Pulmonary artery endothelial cell (primary cell): ENCODE measurements around the gene ZBTB16. TPM values are rescaled to one million over a fixed set of nuclear protein-coding genes. Genes with fewer than 3 reads are reported as not detected.

Experiments used
- DNase-seq: peaks from one replicate; pipeline ENCODE4 v3.0.0-alpha.2; 2011; ENCODE audit warnings: low read depth, low spot score
- total RNA-seq: library from RNA; depleted of rRNA; stranded (reverse); fragments of >200 nt; gene quantifications from 2 replicates; pipeline ENCODE4 v1.2.3, GENCODE V29; 2014

ZBTB16 gene
- total RNA-seq, 1 donor from 2014 or later: 17.3 TPM

DNA sequence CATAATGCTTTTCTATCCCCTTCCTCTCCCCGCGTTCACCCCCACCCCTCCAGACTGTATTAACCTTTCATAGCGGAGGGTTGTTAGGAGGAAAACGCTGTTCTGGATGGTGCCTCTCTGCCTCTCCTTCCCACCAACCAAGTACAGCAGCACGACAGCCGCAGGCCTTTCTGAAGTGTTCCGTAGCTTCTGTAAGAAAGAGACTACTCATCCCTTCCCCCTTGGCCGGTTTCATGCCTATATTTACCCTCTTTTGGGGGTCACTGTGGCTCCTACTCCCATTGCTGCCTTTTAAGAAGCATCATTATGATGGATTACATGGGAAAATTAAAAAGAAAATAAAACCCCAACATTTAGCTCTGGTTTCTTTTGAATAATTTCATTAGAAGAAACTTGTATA is 46.5 kb downstream of the ZBTB16 start:
- DNase-seq: no peak

GRCh38 chr11:114106986-114107385 is 47.5 kb downstream of the ZBTB16 start:
- no peak for DNase-seq

DNA sequence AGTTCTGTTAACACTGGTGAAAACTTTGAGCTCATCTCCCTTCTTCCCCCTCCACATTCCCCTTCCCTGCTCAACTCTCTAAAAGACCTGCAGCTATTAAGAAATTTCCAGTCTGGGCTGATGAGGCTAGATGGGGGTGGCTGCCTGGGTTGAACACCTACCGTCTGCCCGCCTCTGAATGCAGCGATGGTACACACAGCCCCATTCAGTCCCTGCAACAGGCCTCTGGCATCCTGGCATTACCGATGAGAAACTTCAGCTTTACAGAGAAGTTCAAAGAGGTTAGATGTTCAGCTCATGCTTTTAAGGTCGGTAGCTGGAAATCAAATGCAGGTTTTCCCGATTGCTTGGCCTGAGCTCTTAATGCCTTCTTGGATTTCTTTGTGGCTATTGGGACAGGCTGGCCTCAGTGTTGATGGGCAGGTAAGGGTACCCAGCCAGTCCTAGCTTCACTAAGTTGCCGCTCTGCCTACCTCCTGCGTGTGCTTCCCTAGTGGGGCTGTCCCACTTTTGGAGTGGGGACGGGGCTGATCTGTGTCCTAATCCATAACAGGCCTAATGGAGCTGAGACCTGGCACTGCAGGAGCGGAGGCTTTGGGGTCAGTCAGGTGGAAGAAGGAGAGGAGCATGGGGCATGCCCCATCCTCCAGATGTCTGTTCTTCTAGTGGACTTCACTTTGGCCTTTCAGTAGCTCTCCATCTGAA is 49.1 kb downstream of the ZBTB16 start:
- DNase-seq: no peak

DNA sequence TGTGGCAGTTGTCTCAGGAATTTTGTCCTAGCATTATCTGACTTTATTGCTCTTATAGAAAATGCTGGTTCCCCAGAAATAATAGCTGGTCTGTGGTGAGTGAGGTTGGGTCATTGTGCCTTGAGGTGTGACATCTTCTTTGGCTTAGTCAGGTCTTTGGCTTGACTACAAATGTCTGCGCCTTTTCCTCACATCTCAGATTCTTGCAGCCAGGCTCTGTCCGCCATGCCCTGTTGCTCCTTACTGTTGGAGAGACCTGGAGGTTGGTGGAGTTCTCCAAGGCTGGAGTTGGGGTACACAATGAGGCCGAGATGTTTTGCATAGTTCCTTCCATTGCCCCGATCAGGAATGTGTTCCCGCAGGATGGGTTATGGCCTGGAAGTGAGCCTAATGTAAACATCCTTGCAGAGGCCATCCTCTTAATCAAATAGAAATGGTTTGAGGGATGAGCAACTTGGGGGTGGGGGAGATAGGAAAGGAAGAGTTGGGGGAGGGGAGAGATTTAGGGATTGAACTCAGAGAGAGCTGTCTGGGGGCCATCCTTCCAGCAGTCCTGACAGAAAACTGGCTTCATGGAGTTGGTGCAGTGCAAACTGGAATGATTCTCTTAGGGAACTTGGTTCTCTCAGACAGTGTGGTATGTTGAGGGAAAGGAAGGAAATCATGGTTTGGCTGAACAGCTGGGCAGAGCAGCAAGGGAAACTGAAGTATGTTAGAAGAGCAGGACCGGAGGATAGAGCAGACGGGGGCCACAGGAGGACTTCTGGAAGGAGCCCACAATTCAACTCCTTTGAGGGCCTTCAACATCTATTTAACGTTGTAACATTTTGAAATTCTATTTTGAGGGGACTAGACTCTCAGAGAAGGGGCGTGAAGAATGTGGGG is 49.9 kb downstream of the ZBTB16 start:
- DNase-seq: no peak

DNA sequence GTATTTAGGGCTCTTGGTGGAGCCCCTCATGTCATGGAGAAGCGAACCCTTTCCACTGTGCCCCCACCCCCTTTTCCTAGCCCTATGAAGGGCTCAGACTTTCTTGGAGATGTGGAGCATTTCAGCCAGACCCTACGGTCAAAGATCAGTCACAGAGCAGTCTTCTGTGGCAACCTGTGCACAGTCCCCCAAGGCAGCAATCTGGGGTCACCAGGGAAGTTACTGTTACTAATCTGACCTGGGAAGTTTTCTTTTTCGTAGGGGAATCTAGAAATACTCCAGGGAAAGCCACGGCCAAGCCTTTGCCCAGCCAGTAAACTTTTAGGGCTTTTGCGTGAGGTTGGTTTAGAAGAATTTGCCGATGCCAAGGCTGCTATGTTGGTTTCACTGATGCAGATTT is 50.6 kb downstream of the ZBTB16 start:
- DNase-seq: no peak

DNA sequence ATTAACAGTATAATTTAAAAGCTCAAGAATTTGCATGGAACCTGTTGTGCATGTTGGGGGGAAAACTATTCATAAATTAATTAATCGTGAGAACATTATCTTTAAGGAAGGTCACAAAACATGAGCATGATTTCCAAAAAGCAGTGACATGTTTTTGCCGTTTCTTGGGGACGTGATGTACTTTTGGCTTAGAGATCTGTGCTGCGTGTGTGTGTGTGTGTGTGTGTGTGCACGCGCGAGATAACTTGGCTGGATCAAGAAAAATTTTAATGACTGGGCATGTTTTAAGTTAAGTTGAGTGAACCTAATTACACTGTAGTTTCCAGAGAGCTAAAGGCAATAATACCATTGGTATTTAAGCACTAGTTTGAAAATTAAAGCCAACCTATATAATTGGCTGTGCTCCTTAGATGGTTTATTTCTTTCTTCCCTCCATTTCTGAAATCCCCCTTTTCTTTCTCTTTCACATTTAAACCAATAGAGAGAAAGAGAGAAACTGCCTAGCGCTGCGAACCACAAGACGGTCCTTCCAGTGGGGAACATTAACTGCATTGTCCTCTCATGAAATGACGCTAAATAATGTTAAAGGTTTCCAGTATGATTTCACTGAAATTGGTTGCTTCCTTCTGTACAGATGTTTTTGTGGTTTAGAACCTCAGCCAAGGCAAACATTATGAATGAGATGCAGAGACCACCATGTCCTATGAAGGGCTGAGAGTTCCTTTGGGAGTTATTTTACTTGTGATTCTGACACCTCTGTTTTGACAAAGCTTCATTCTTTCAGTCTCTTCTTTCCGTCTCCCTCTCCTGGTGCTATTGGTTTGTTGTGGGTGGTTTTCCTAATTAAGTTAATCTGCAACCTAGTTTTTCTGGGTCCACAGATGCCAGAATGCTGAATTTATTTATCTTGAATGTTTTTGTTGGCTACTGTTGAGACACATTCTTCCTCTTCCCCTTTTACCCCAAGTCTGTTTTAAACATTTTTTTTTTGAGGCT is 51.7 kb downstream of the ZBTB16 start:
- no peak for DNase-seq

DNA sequence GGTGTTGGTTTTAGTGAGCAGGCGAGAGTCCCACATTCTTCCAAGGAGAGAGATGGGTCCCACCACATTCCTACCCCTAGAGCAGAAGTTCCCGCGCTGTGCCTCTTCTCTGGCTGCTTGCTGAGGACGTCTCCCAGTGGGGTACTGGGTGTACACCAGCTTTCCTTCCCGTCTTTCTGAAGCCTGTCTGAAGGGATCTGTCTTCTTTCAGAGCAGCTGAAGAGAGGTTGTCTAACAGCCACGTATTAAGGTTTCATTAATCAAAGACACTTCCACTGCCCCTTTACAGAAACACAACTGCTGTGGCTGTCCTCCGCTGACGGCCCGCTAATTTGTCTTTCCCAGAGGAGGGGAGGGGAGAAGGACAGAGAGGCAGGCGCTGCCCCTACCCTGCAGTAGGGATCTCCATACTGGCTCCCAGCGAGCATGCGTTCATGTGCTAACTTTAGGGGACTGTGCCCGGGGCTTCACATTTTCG is 56.0 kb downstream of the ZBTB16 start:
- DNase-seq: no peak

- no peak for DNase-seq
Measured at GRCh38 chr11:114116357-114116756, 56.8 kb downstream of the ZBTB16 start.

DNA sequence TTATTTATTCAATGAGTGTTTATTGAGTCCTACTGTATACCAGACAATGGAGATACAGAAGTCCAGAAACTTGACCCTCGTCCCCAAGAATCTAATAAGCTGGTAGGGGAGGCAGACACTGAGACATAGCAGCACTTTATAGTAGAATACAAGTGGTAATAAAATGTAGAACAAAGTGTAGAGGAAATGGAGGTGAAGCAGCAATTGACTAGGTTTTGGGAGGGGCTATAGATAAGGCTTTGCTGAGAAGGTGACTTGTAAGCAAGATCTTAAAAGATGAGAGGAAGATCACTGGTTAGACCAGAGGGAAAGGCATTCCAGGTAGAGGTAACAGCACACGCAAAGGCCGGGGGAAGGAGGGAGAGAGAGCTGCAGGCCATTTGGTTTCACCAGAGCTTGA is 57.3 kb downstream of the ZBTB16 start:
- no peak for DNase-seq

DNA sequence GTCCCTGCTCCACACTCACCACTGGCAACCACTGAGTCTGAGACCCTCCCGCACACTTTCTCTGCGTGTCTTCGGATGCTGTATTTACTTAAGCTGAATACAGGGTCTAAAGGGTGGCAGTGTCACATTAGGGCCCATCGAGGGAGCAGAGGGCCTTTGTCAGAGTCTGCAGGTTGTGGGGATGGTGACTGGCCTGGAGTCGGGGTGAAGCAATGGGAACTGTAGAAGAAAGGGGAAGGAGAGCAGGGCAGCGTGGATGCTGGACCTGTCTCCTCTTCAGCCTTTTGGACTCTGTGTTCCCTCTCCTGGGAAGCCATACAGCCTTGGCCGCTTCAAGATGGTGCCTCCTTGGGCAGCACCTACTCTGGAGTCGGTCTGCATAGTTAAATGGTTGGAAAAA is 61.1 kb downstream of the ZBTB16 start:
- DNase-seq: no peak

GRCh38 chr11:114121138-114121537 is 61.6 kb downstream of the ZBTB16 start:
- no peak for DNase-seq

DNA sequence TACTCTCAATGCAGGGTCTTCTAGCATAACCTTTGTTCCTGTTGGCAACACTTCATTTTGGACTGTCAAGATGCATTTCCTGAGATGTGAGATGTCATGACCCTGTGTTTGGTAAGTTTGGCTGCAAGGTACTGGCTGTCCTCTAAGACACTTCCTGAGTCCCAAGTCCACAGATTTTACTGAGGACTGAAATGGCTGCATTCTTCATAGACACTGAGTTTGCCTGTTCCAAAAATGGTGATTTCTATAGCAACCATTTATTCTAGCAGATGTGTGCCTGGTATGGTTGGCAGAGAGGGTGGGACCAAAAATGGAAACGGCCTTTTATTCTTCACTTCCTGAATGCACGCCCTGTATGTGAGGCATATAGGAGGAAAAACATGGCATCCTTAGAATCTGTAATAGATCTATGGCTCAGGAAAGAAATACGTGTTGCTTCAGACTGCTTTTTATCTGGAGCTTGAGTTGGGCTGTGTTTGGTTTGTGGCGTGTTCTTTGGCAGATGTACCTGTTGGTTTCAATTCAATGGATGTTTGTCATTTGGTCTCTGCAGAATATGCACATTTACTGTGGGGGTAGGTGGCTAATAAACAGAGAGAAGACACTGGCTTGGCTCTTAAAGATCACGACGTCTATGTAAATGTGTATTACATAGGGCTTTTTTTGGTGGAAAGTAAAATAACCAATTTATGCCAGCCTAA is 62.4 kb downstream of the ZBTB16 start:
- DNase-seq: no peak

DNA sequence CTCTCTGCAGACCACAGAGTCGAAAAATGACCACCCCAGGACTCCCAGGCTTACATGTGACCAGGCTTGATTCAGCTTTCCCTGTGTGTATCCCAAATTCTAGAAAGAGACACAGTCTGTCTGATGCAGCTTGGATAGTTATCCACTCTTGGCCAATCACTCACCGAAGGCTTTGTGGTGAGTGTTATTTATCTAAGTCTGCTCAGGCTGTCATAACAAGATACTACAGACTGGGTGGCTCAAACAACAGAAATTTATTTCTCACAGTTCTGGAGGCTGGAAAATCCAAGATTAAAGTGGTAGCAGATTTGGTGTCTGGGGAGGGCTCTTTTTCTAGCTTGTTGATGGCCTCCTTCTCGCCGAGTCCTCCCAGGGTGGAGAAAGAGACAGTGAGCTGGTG is 63.2 kb downstream of the ZBTB16 start:
- DNase-seq: no peak

DNA sequence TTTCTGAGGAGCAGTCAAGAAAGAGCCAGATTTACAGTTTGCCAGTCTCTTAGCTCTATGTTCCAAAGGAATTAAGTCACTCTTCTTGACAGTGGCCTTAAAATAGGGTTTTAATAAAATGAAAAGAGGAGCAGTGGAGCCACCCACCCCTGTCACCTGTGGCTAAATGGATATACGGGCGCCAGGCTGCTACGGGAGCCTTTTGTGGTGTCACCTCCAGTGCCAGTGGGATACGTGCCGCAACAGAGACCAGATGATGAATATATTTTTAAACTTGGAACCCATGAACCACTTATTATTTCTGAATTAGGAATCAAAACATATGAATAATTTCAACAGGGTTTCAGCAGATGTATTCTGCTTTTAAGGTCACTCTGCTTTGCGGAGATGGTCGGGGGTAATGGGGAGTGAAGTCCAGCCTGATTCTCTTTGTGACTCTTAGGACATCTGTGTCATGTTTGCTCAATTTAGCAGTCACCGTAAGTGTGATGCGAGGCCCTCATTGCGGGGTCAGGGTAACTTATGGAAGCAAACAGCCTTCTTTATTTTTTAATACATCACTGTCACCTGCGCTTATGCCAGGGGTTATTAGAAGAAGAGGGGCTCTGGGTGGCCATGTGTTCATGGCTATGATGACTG is 64.3 kb downstream of the ZBTB16 start:
- DNase-seq: no peak

- no peak for DNase-seq
Measured at GRCh38 chr11:114124601-114125144, 65.2 kb downstream of the ZBTB16 start.

GRCh38 chr11:114125531-114125930 is 66.0 kb downstream of the ZBTB16 start:
- DNase-seq: no peak

DNA sequence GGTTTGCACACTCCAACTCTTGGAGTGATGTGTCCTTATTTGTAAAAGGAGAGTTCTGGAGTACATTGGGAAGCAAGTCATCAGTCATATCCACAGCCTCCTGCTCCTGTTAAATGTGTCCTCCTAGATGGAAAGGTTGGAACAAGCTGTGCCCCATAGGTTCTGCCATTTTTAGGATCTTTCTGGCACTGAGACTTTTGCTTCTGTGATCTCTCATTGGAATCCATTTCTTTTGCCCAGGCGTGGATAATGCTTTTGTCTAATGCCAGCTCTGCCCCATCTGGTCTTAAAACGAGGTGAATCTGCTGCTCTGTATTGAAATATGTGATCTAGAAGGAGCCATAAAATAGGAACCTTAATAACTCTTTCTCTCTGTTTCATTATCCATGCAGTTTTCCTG is 66.4 kb downstream of the ZBTB16 start:
- no peak for DNase-seq

GRCh38 chr11:114128399-114128798 is 68.9 kb downstream of the ZBTB16 start:
- no peak for DNase-seq

GRCh38 chr11:114129142-114129541 is 69.6 kb downstream of the ZBTB16 start:
- DNase-seq: no peak

DNA sequence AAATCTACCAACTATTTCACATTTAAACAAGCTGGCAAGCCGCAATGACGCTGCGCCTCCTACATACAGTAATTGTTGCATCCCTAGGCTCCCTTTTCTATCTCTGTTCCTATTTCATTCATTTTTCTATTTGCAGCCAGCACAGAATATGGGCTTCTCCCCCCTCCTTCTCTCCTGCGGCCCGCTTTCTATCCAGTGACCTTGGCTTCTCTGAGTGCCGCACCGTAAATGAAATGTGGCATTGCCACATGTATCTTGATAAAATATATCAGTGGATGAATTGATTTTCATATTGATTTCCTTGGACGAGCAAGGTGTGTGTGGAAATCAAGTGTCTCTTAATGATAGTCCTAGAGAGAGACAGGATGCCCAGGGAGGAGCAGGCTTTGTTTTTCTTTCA is 70.2 kb downstream of the ZBTB16 start:
- no peak for DNase-seq
